Epithelial cell of umbilical artery (primary cell): ENCODE measurements around the gene SLC25A33. TPM values are rescaled to one million over a fixed set of nuclear protein-coding genes. Genes with fewer than 3 reads are reported as not detected.

Source experiments
- total RNA-seq: library from RNA; depleted of rRNA; stranded (reverse); fragments of >200 nt; gene quantifications from 2 replicates; pipeline ENCODE4 v1.2.3, GENCODE V29; 2014

The SLC25A33 gene, protein sequence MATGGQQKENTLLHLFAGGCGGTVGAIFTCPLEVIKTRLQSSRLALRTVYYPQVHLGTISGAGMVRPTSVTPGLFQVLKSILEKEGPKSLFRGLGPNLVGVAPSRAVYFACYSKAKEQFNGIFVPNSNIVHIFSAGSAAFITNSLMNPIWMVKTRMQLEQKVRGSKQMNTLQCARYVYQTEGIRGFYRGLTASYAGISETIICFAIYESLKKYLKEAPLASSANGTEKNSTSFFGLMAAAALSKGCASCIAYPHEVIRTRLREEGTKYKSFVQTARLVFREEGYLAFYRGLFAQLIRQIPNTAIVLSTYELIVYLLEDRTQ
- total RNA-seq = 8.4 and 13.8 TPM in 2 replicates

GRCh38 chr1:9539165-9539828 is at the start of gene SLC25A33:
Gene SLC25A33 (plus strand): TSS chr1:9539465. CDS start chr1:9539692, 227 bp downstream.

DNA sequence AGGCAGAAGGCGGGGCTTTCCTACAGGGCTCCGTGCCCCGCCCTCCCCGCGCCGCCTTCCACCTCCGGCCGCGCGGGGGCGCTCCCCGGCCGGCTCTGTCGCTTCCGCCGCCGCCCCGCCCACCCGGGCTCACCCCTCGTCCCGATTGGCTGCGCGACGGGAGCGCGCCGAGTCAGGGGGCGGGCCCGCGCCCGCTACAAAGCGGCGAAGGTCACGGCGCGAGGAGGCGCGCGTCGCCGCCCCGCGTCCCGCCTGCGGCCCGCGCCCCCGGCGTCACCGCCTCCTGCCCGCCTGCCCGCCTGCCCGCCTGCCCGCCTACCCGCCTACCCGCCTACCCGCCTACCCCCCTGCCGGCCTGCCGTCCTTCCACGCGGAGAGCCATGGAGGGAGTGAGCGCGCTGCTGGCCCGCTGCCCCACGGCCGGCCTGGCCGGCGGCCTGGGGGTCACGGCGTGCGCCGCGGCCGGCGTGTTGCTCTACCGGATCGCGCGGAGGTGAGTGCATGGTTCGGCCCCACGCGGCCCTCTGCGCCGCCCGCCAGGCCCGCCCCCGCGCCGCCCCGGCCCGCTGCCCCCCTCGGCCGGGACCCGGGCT is 49.4 kb downstream of the SLC25A33 start, which contains the start of gene TMEM201:
TMEM201 (plus strand) TSS at position 361 of the 593 bp plus-strand sequence; CDS start at position 381, 20 bp downstream.

Other genes with a start within 250 kb of the SLC25A33 start
- gene SPSB1, start 246.6 kb upstream of the SLC25A33 start, total RNA-seq = 7.1 and 27.9 TPM in 2 replicates
- 4.2 and 5.5 TPM in 2 replicates for gene TMEM201, start 49.4 kb downstream of the SLC25A33 start, total RNA-seq
- gene PIK3CD, start 112.3 kb downstream of the SLC25A33 start, total RNA-seq = 2.3 and 4.2 TPM in 2 replicates